Natural killer cell (primary cell): ENCODE measurements around the gene TNNI3. TPM values are rescaled to one million over a fixed set of nuclear protein-coding genes. Genes with fewer than 3 reads are reported as not detected.

Source experiments
- ATAC-seq, 3 donors: fragments of 150-1000 bp in 2 of 3; fragments of 200-7000 bp in 1 of 3; cut with Tn5 transposase; 1 replicate in 1 of 3; 2 replicates in 2 of 3; pipeline ENCODE4 v1.10.0; 2021; ENCODE audit warnings: mild to moderate bottlenecking in 2 of 3, moderate library complexity in 2 of 3
- DNase-seq, 2 donors: peaks; one replicate each; pipeline versions ENCODE4 v3.0.0 to v3.0.0-alpha.2; 2013 to 2021; ENCODE audit warnings: mixed read lengths in 1 of 2
- H3K27ac ChIP-seq: one replicate; pipeline ENCODE4 v1.5.1; 2013; ENCODE audit warnings: mild to moderate bottlenecking, low read length
- H3K27me3 ChIP-seq: one replicate; pipeline ENCODE4 v1.6.1; 2013; ENCODE audit warnings: low read length; ENCODE audit not compliant: control insufficient read depth, insufficient read depth
- H3K36me3 ChIP-seq: one replicate; pipeline ENCODE4 v1.6.1; 2013; ENCODE audit warnings: low read length; ENCODE audit not compliant: control insufficient read depth, insufficient read depth
- H3K4me1 ChIP-seq: one replicate; pipeline ENCODE4 v1.6.1; 2013; ENCODE audit warnings: low read length; ENCODE audit not compliant: control insufficient read depth, insufficient read depth
- H3K4me3 ChIP-seq: one replicate; pipeline ENCODE4 v1.5.1; 2013; ENCODE audit warnings: low read length
- H3K9me3 ChIP-seq: one replicate; pipeline ENCODE4 v1.6.1; 2013; ENCODE audit warnings: low read length; ENCODE audit not compliant: control insufficient read depth, insufficient read depth
- H3K27ac Mint-ChIP-seq, 2 donors: one replicate each; pipeline ENCODE4 v1.8.0; 2022; ENCODE audit warnings: mild to moderate bottlenecking in 2 of 2, mixed read lengths in 2 of 2, moderate library complexity in 1 of 2
- H3K27me3 Mint-ChIP-seq, 2 donors: one replicate each; pipeline ENCODE4 v1.8.0; 2022; ENCODE audit warnings: low read depth in 2 of 2, mixed read lengths in 2 of 2
- H3K36me3 Mint-ChIP-seq: one replicate; pipeline ENCODE4 v1.8.0; 2022; ENCODE audit warnings: mixed read lengths
- H3K4me1 Mint-ChIP-seq, 2 donors: one replicate each; pipeline ENCODE4 v1.8.0; 2022; ENCODE audit warnings: mixed read lengths in 2 of 2
- H3K4me3 Mint-ChIP-seq: one replicate; pipeline ENCODE4 v1.8.0; 2022; ENCODE audit warnings: mild to moderate bottlenecking, moderate library complexity, mixed read lengths
- H3K9me3 Mint-ChIP-seq, 2 donors: one replicate each; pipeline ENCODE4 v1.8.0; 2022; ENCODE audit warnings: mixed read lengths in 2 of 2
- CTCF ChIP-seq: fragments of 200-600 bp; IDR thresholded peaks from one replicate; pipeline ENCODE4 v1.8.0; 2022; ENCODE audit warnings: antibody characterized with exemption
- WGBS: methylation state at CpG from one replicate; pipeline ENCODE4 v1.1.7; 2013; ENCODE audit warnings: missing lambda C conversion rate; ENCODE audit not compliant: insufficient coverage; 5-methylcytosine and 5-hydroxymethylcytosine counted together
- intact Hi-C: fragments of 100-400 bp; cut with micrococcal nuclease; formaldehyde crosslinking; loops from one replicate; pipeline ENCODE4 v1.14.2; 2022
- total RNA-seq, 4 donors: library from RNA; stranded (reverse); fragments of 120-200 nt in 1 of 4; gene quantifications; one replicate each; pipeline versions ENCODE4 v1.2.3 to v1.2.4, GENCODE V29; 2013 to 2022

The TNNI3 gene
- total RNA-seq, 3 donors from 2014 or later (not counting 1 experiment from before 2014, with no cell fraction given) = 0.94 TPM; not detected in 2

DNA sequence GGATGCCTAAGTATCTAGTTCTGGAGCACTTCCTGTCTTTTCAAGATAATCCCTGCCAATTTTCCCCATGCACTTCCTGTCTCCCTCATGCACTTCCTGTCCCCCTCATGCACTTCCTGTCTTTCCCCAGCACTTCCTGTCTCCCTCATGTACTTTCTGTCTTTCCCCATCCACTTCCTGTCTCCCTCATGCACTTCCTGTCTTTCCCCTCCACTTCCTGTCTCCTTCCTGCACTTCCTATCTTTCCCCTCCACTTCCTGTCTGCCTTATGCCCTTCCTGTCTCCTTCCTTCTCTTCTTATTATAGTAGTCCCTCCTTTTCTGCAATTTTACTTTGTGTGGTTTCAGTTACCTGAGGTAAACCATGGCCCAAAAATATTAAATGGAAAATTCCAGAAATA lies 5.5 kb downstream of the TNNI3 start:
- H3K9me3 ChIP-seq = peaks cover 8% of the 10 kb centered on the region
- H3K27ac ChIP-seq = peak overlapping the region; percentile 45
- peaks cover 17 to 31% of the 10 kb centered on the region in 2 donors for H3K4me1 Mint-ChIP-seq
- peaks cover 12 to 26% of the 10 kb centered on the region in 2 donors for H3K27me3 Mint-ChIP-seq
- intact Hi-C loops = loop anchor here (10.0 kb wide), 1 partner anchor 497 kb away; no protein-coding TSS in a partner anchor
- H3K36me3 ChIP-seq = no peaks in the 10 kb centered on the region
- no peak for ATAC-seq
- H3K27me3 ChIP-seq = peaks cover 17% of the 10 kb centered on the region
- no peak for DNase-seq
- TF ChIP-seq CTCF = no peak
- no peak overlapping the region for H3K4me3 Mint-ChIP-seq
- peak overlapping the region; percentile 77 for H3K27ac Mint-ChIP-seq
- peaks cover 19% of the 10 kb centered on the region for H3K4me1 ChIP-seq
- H3K9me3 Mint-ChIP-seq = peaks cover 5 to 6% of the 10 kb centered on the region in 2 donors
- no peaks in the 10 kb centered on the region for H3K36me3 Mint-ChIP-seq
- H3K4me3 ChIP-seq = no peak overlapping the region

DNA sequence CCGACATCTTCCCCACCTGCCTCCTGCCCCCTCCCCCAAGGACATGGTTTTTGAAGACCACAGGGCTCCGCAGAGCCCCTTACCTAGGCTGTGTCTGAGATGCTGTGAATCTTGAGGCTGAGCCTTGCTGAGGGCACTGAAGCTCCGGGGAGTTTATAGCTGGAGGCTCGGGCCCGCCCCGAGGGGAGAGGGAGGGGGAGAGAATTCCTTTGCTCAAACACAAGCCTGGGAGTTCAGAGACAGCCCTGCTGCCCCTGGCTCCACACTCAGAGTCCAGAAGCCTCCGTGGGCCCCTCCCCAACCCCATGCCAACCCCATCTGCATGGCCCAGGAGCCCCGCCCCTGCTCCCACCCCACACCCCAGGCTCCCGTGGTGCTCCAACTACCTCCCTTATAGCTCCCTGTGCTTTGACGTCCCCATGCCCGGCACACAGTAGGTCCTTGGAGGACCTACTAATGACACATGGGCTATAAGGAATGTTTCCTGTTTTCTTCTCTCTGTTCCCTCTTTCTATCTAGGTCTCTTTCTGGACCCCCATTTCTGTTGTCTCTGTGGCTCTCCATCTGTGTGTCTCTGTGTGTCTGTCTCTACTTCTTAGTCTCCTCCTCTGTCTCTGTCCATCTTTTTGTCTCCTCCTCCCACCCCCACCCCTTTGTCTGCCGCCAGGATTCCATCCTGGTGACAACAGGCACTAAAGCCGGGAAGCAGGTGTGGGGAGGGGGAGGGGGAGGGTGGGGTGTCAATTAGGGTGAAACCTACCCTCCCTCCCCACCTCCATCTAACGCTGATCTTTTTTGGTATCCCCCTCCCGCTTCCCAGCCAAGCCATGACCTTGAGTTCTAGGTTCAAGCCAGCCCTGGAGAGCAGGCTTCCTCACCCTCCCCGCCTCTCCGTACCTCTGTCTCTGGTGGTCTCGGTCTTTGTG lies 8.2 kb downstream of the TNNI3 start, which contains the start of gene TNNT1:
Gene TNNT1, minus strand, starts transcription at position 129 of the 926 bp plus-strand sequence. CDS start 2,049 bp downstream, outside the sequence.
- H3K27me3 ChIP-seq = peaks cover 27% of the 10 kb centered on the region
- no peak for DNase-seq
- peaks cover 5 to 6% of the 10 kb centered on the region in 2 donors for H3K9me3 Mint-ChIP-seq
- no peak for ATAC-seq
- H3K9me3 ChIP-seq = peaks cover 8% of the 10 kb centered on the region
- no peaks in the 10 kb centered on the region for H3K36me3 Mint-ChIP-seq
- H3K27ac Mint-ChIP-seq = no peak within 1 kb of the TSS
- intact Hi-C loops = loop anchor here (10.0 kb wide), 1 partner anchor 495 kb away; no protein-coding TSS in a partner anchor
- no peak within 1 kb of the TSS for H3K27ac ChIP-seq
- H3K4me1 ChIP-seq = peaks cover 19% of the 10 kb centered on the region
- H3K36me3 ChIP-seq = no peaks in the 10 kb centered on the region
- peaks cover 26 to 30% of the 10 kb centered on the region in 2 donors for H3K27me3 Mint-ChIP-seq
- H3K4me3 ChIP-seq = no peak within 1 kb of the TSS
- no peak for TF ChIP-seq CTCF
- no peak within 1 kb of the TSS for H3K4me3 Mint-ChIP-seq
- 29% methylated on average over 16 of the region's 18 CpGs for WGBS
- peaks cover 17 to 23% of the 10 kb centered on the region in 2 donors for H3K4me1 Mint-ChIP-seq

DNA sequence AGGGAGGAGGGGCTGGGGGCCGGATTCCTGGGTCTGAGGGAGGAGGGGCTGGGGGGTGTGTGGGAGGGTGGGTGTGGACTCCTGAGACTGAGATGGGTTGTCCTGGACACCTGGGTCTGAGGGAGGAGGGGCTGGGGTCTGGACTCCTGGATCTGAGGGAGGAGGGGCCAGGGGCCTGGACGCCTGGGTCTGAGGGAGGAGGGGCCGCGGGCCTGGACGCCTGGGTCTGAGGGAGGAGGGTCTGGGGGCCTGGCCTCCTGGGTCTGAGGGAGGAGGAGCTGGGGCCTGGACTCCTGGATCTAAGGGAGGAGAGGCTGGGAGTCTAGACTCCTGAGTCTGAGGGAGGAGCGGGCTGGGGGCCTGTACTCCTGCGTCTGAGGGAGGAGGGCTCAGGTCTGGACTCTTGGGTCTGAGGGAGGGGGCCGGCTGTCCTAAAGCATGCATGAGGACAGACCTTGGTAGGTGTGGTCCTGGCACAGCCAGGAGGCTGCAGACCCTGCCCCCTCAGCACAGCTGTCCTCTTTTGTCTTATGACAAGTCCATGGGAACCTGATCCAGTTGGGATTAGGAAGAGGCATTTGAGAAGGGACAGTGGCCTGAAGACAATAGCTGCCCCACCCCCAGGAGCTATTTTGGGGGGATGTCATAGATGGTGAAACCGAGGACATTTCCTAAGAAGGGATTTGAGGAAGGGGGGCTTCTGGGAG lies 9.8 kb downstream of the TNNI3 start:
- ATAC-seq = no peak
- Histone ChIP-seq H3K27ac (no peak overlapping the region), H3K4me3 (no peak overlapping the region), H3K36me3 (no peaks in the 10 kb centered on the region), H3K4me1 (peaks cover 19% of the 10 kb centered on the region), H3K9me3 (peaks cover 8% of the 10 kb centered on the region), H3K27me3 (peaks cover 27% of the 10 kb centered on the region)
- peaks cover 10 to 15% of the 10 kb centered on the region in 2 donors for H3K4me1 Mint-ChIP-seq
- H3K27me3 Mint-ChIP-seq = peaks cover 28 to 37% of the 10 kb centered on the region in 2 donors
- TF ChIP-seq CTCF = no peak
- no peak overlapping the region for H3K4me3 Mint-ChIP-seq
- H3K27ac Mint-ChIP-seq = no peak overlapping the region
- H3K36me3 Mint-ChIP-seq = no peaks in the 10 kb centered on the region
- peaks cover 5 to 6% of the 10 kb centered on the region in 2 donors for H3K9me3 Mint-ChIP-seq
- intact Hi-C loops = no loop called here
- 57% methylated on average over 7 of the region's 9 CpGs for WGBS
- no peak for DNase-seq
